CD4-positive, alpha-beta T cell (primary cell): ENCODE data around the gene SLC25A24. TPM values are rescaled to one million over a fixed set of nuclear protein-coding genes. Genes with fewer than 3 reads are reported as not detected.
"Not testable (repeated sequence)": the region's sequence is repeated elsewhere in the genome, so short reads cannot be mapped to it uniquely, and the experiment has no call there.

ENCODE experiments used
- ATAC-seq: fragments of 200-7000 bp; cut with Tn5 transposase; one replicate; pipeline ENCODE4 v1.10.0; 2022; ENCODE audit warnings: mild to moderate bottlenecking; ENCODE audit not compliant: poor library complexity
- CTCF ChIA-PET: fragments of 350-600 bp; sonication (Branson Sonifier 250); formaldehyde crosslinking; loops from one replicate; lab custom pipeline; 2021; ENCODE audit warnings: antibody characterized with exemption, inconsistent platforms; lab: Charles Lee
- POLR2A ChIA-PET: fragments of 350-600 bp; sonication (Branson Sonifier 250); formaldehyde crosslinking; loops from one replicate; lab custom pipeline; 2021; ENCODE audit warnings: antibody characterized with exemption, inconsistent platforms; lab: Charles Lee
- DNase-seq, 14 experiments: peaks; one replicate each; pipeline ENCODE4 v3.0.0-alpha.2; 2013 to 2020; ENCODE audit warnings: mixed read lengths in 2 of 14
- H3K27ac ChIP-seq, 2 donors: one replicate each; pipeline versions ENCODE4 v1.5.1 to v1.7.0; 2013; ENCODE audit warnings: low read length in 2 of 2, low read depth in 1 of 2, mild to moderate bottlenecking in 1 of 2
- H3K27me3 ChIP-seq, 2 experiments: 1 replicate in 1 of 2; 2 replicates in 1 of 2; pipeline versions ENCODE4 v1.6.1 to v1.7.0; 2013; ENCODE audit warnings: low read length in 2 of 2, control low read depth in 1 of 2, mild to moderate bottlenecking in 1 of 2, moderate library complexity in 1 of 2; ENCODE audit not compliant: insufficient read depth in 2 of 2, control insufficient read depth in 1 of 2
- H3K36me3 ChIP-seq: one replicate; pipeline ENCODE4 v1.6.1; 2013; ENCODE audit warnings: low read length, control low read depth; ENCODE audit not compliant: insufficient read depth
- H3K4me1 ChIP-seq: one replicate; pipeline ENCODE4 v1.6.1; 2013; ENCODE audit warnings: low read length, control low read depth; ENCODE audit not compliant: insufficient read depth
- H3K4me3 ChIP-seq: one replicate; pipeline ENCODE4 v1.5.1; 2013; ENCODE audit warnings: mild to moderate bottlenecking, low read length, moderate library complexity
- H3K9me3 ChIP-seq, 2 experiments: 1 replicate in 1 of 2; 2 replicates in 1 of 2; pipeline versions ENCODE4 v1.6.1 to v1.7.0; 2013; ENCODE audit warnings: low read length in 2 of 2, mild to moderate bottlenecking in 2 of 2, control low read depth in 1 of 2, moderate library complexity in 1 of 2; ENCODE audit not compliant: control insufficient read depth in 1 of 2, insufficient read depth in 1 of 2
- H3K27ac Mint-ChIP-seq: one replicate; pipeline ENCODE4 v1.8.0; 2020; ENCODE audit warnings: mixed read lengths
- H3K27me3 Mint-ChIP-seq: one replicate; pipeline ENCODE4 v1.8.0; 2021; ENCODE audit warnings: mixed read lengths
- H3K36me3 Mint-ChIP-seq: one replicate; pipeline ENCODE4 v1.8.0; 2021; ENCODE audit warnings: low read depth, mixed read lengths
- H3K4me1 Mint-ChIP-seq: one replicate; pipeline ENCODE4 v1.8.0; 2021; ENCODE audit warnings: low read depth, mixed read lengths
- H3K4me3 Mint-ChIP-seq: one replicate; pipeline ENCODE4 v1.8.0; 2020; ENCODE audit warnings: mild to moderate bottlenecking, mixed read lengths
- H3K9me3 Mint-ChIP-seq: one replicate; pipeline ENCODE4 v1.8.0; 2020; ENCODE audit warnings: mixed read lengths
- CTCF ChIP-seq: fragments of 200-600 bp; IDR thresholded peaks from one replicate; pipeline ENCODE4 v1.8.0; 2022; ENCODE audit warnings: antibody characterized with exemption, mild to moderate bottlenecking
- intact Hi-C, 2 experiments: fragments of 100-400 bp; cut with DNase I in 1 of 2; cut with micrococcal nuclease in 1 of 2; formaldehyde crosslinking; loops; one replicate each; pipeline versions ENCODE4 v1.15.1 to v1.9.0; 2023 to 2025; cut with DNase I, micrococcal nuclease
- total RNA-seq, 174 experiments: library from RNA in 2 of 174; stranded (reverse) in 2 of 174; gene quantifications; one replicate each; pipeline ENCODE4 v1.2.3 and lab custom pipeline; 2021 to 2026

The SLC25A24 gene
- total RNA-seq, 2 experiments from 2014 or later: 4.9 to 5.5 TPM

GRCh38 chr1:108214641-108215465, 14.7 kb upstream of the SLC25A24 start:
- H3K4me1 Mint-ChIP-seq: not testable (repeated sequence)
- peak; percentile 78 for TF ChIP-seq CTCF

GRCh38 chr1:108211014-108211413, 10.9 kb upstream of the SLC25A24 start:
- no peak overlapping the region for H3K4me3 Mint-ChIP-seq
- intact Hi-C loops: no loop called here
- Histone ChIP-seq H3K9me3 (no peaks in the 10 kb centered on the region), H3K27me3 (peaks cover 3 to 13% of the 10 kb centered on the region in 2 experiments), H3K36me3 (no peaks in the 10 kb centered on the region), H3K4me3 (no peak overlapping the region), H3K4me1 (peaks cover 7% of the 10 kb centered on the region), H3K27ac (no peak overlapping the region)
- H3K4me1 Mint-ChIP-seq: no peaks in the 10 kb centered on the region
- H3K9me3 Mint-ChIP-seq: no peaks in the 10 kb centered on the region
- H3K27ac Mint-ChIP-seq: no peak overlapping the region
- POLR2A ChIA-PET: interaction anchor here (1.5 to 3.1 kb wide), 2 partner anchors 10 to 432 kb away, joined by 3 to 14 read pairs; partner anchors contain the start of gene SLC25A24
- CTCF ChIA-PET: interaction anchor here (1.6 kb wide), 1 partner anchor 11 kb away, joined by 3 read pairs; the partner anchor contains the start of gene SLC25A24
- H3K36me3 Mint-ChIP-seq: no peaks in the 10 kb centered on the region
- H3K27me3 Mint-ChIP-seq: peaks cover 66% of the 10 kb centered on the region
- TF ChIP-seq CTCF: no peak
- no peak for DNase-seq
- ATAC-seq: no peak

More at GRCh38 chr1:108214641-108215465, 14.7 kb upstream of the SLC25A24 start:
- POLR2A ChIA-PET, H3K27me3 ChIP-seq, H3K9me3 Mint-ChIP-seq, H3K4me1 ChIP-seq, H3K4me3 ChIP-seq, H3K9me3 ChIP-seq, H3K27ac Mint-ChIP-seq, H3K36me3 Mint-ChIP-seq, H3K27ac ChIP-seq, H3K36me3 ChIP-seq, intact Hi-C loops, H3K4me3 Mint-ChIP-seq: not testable (repeated sequence)
- H3K27me3 Mint-ChIP-seq: peaks cover 43% of the 10 kb centered on the region
- ATAC-seq: peak; percentile 86
- CTCF ChIA-PET: interaction anchor here (0.9 kb wide), 1 partner anchor 429 kb away, joined by 3 read pairs; no protein-coding TSS in a partner anchor
- peak in 3 of 14 experiments; percentile 41 to 48 (median 42) for DNase-seq

- no peak overlapping the region for H3K27ac Mint-ChIP-seq
- Histone ChIP-seq H3K27me3 (peaks cover 3 to 13% of the 10 kb centered on the region in 2 experiments), H3K4me1 (peaks cover 7% of the 10 kb centered on the region), H3K36me3 (no peaks in the 10 kb centered on the region), H3K27ac (no peak overlapping the region), H3K9me3 (no peaks in the 10 kb centered on the region), H3K4me3 (no peak overlapping the region)
- H3K36me3 Mint-ChIP-seq: no peaks in the 10 kb centered on the region
- DNase-seq: peak in 4 of 14 experiments; percentile 8 to 37 (median 20)
- ATAC-seq: no peak
- H3K4me3 Mint-ChIP-seq: no peak overlapping the region
- intact Hi-C loops: no loop called here
- no peaks in the 10 kb centered on the region for H3K9me3 Mint-ChIP-seq
- CTCF ChIA-PET: interaction anchor here (1.6 kb wide), 1 partner anchor 9 kb away, joined by 3 read pairs; the partner anchor contains the start of gene SLC25A24
- H3K4me1 Mint-ChIP-seq: no peaks in the 10 kb centered on the region
- peaks cover 62% of the 10 kb centered on the region for H3K27me3 Mint-ChIP-seq
- TF ChIP-seq CTCF: no peak
- POLR2A ChIA-PET: interaction anchor here (1.5 to 3.1 kb wide), 2 partner anchors 9 to 434 kb away, joined by 3 to 14 read pairs; partner anchors contain the start of gene SLC25A24
Observed at GRCh38 chr1:108209456-108210108, 9.4 kb upstream of the SLC25A24 start.
